Measurements from ENCODE around the gene DUS3L. TPM values are rescaled to one million over a fixed set of nuclear protein-coding genes. Genes with fewer than 3 reads are reported as not detected.

Gene DUS3L
- total RNA-seq, 1 experiment from 2014 or later: 77.6 TPM

DNA sequence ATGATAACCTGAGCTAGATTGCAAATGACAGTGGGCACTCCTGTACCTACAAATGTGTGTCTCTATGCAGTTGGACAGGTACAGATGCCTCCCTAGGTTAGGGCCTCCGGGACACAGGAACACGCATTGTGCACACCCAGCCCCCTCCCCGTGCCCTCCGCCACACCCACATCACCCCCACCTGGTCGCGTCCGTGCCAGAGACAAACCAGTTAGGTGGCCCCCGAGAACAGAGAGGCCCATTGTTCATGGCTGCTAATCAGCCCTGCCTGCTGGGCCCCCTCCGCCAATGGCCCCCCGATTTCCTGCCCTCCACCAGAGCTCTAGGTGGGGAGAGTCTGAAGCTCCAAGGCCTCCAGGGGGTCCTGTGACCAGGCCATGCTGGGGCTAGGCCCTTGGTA, 27.6 kb upstream of the DUS3L start:
- TF ChIP-seq, protein P1, sequence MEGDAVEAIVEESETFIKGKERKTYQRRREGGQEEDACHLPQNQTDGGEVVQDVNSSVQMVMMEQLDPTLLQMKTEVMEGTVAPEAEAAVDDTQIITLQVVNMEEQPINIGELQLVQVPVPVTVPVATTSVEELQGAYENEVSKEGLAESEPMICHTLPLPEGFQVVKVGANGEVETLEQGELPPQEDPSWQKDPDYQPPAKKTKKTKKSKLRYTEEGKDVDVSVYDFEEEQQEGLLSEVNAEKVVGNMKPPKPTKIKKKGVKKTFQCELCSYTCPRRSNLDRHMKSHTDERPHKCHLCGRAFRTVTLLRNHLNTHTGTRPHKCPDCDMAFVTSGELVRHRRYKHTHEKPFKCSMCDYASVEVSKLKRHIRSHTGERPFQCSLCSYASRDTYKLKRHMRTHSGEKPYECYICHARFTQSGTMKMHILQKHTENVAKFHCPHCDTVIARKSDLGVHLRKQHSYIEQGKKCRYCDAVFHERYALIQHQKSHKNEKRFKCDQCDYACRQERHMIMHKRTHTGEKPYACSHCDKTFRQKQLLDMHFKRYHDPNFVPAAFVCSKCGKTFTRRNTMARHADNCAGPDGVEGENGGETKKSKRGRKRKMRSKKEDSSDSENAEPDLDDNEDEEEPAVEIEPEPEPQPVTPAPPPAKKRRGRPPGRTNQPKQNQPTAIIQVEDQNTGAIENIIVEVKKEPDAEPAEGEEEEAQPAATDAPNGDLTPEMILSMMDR (IDR thresholded peaks at IDR 0.05; ENCODE audit: unreplicated experiment): no peak
- Mint-ChIP-seq H3K27me3 (ENCODE audit: insufficient read depth, unreplicated experiment) (peaks cover 47% of the 10 kb centered on the region), H3K36me3 (ENCODE audit: insufficient read depth, unreplicated experiment) (no peaks in the 10 kb centered on the region), H3K9me3 (ENCODE audit: unreplicated experiment) (no peaks in the 10 kb centered on the region), H3K27ac (ENCODE audit: low read depth, unreplicated experiment) (no peak overlapping the region), H3K4me1 (ENCODE audit: insufficient read depth, unreplicated experiment) (peaks cover 12% of the 10 kb centered on the region), H3K4me3 (ENCODE audit: unreplicated experiment) (no peak overlapping the region)
- no peak for DNase-seq (ENCODE audit: unreplicated experiment)
- POLR2A ChIA-PET: no interaction called here
- no TSS peak for BruUV-seq (replicated peaks)
- CTCF ChIA-PET: no interaction called here
- intact Hi-C loops (cut with micrococcal nuclease): no loop called here

DNA sequence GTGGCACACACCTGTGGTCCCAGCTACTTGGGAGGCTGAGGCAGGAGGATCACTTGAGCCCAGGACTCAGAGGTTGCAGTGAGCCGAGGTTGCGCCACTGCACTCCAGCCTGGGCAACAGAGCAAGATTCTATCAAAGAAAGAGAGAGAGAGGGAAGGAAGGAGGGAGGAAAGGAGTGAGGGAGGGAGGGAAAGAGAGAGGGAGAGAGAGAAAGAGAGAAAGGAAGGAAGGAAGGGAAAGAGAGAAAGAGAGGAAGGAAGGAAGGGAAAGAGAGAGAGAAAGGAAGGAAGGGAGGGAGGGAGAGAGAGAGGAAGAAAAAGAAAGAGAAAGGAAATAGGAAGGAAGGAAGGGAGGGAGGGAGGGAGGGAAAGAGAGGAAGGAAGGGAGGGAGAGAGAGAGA, 26.3 kb upstream of the DUS3L start:
- H3K4me3 Mint-ChIP-seq (ENCODE audit: unreplicated experiment): no peak overlapping the region
- POLR2A ChIA-PET: no interaction called here
- no peaks in the 10 kb centered on the region for H3K36me3 Mint-ChIP-seq (ENCODE audit: insufficient read depth, unreplicated experiment)
- peaks cover 47% of the 10 kb centered on the region for H3K27me3 Mint-ChIP-seq (ENCODE audit: insufficient read depth, unreplicated experiment)
- CTCF ChIA-PET: no interaction called here
- DNase-seq (ENCODE audit: unreplicated experiment): no peak
- TF ChIP-seq, protein P1 (IDR thresholded peaks at IDR 0.05; ENCODE audit: unreplicated experiment): no peak
- H3K27ac Mint-ChIP-seq (ENCODE audit: low read depth, unreplicated experiment): no peak overlapping the region
- peaks cover 8% of the 10 kb centered on the region for H3K4me1 Mint-ChIP-seq (ENCODE audit: insufficient read depth, unreplicated experiment)
- intact Hi-C loops (cut with micrococcal nuclease): no loop called here
- no TSS peak for BruUV-seq (replicated peaks)
- H3K9me3 Mint-ChIP-seq (ENCODE audit: unreplicated experiment): no peaks in the 10 kb centered on the region

DNA sequence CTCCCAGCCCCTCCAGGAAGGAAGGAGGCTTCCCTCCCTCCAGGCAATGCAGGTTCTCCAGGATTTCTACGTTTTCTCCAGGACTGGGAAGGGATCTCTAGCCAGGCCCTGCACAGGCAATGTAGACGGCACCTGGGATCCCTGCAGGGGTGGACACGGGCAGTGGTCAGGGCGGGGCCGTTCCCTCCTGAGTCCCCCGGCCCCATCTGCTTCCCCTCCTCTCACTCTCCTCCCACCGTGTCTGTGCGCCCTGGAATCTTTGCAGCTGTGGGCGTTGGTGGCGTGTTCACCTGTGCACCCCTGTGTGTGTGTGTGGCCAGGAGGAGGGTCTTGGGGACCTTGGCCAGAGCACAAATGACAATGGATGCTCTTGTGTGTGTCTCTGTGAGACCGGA, 23.9 kb upstream of the DUS3L start:
- POLR2A ChIA-PET: no interaction called here

DNA sequence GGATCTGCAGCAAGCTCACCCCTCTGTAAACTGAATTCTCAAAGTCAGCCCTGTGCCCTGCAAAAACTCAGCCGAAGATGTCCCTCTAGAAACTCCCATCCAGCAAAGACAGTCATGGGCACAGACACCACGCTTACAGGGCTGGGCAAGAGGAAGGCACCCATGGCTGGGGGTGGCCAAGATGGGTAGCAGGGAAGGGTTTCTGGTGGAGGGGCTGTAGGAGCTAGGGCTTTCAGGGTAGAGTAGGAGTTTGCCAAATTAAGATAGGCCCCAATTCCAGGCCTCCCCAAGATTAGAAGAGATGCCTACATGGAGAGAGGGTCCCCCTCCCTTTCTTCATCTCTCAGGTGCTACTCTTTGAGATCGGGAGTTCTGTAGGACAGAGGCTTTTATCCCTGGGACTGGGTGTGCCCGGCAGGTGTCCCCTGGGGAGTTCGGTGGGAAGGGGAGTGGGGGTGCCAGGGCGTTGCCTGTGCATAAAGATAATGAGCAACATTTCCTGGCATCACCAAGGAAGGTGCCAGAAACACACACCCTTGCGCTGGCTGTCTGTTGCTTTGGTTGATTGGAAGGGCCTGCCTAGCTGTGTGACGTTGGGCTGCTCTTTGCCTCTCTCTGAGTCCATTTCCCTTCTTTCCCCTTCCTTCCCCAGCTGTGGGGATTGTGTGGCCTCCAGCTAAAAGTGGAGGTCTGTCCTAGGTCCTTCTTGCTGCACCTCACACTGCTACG, 23.3 kb upstream of the DUS3L start:
- H3K27ac Mint-ChIP-seq (ENCODE audit: low read depth, unreplicated experiment): no peak overlapping the region
- no peaks in the 10 kb centered on the region for H3K36me3 Mint-ChIP-seq (ENCODE audit: insufficient read depth, unreplicated experiment)
- no peak for DNase-seq (ENCODE audit: unreplicated experiment)
- no peaks in the 10 kb centered on the region for H3K9me3 Mint-ChIP-seq (ENCODE audit: unreplicated experiment)
- intact Hi-C loops (cut with micrococcal nuclease): no loop called here
- no peak overlapping the region for H3K4me3 Mint-ChIP-seq (ENCODE audit: unreplicated experiment)
- H3K27me3 Mint-ChIP-seq (ENCODE audit: insufficient read depth, unreplicated experiment): peaks cover 39% of the 10 kb centered on the region
- CTCF ChIA-PET: interaction anchor here (1.5 kb wide), 1 partner anchor 10 kb away, joined by 3 read pairs; the partner anchor contains the start of gene NRTN
- no TSS peak for BruUV-seq (replicated peaks)
- POLR2A ChIA-PET: no interaction called here
- TF ChIP-seq, protein P1 (IDR thresholded peaks at IDR 0.05; ENCODE audit: unreplicated experiment): no peak
- H3K4me1 Mint-ChIP-seq (ENCODE audit: insufficient read depth, unreplicated experiment): peaks cover 8% of the 10 kb centered on the region

More for the DNA sequence above, 23.9 kb upstream of the DUS3L start:
- CTCF ChIA-PET: interaction anchor here (1.5 kb wide), 1 partner anchor 10 kb away, joined by 3 read pairs; the partner anchor contains the start of gene NRTN
- no peak overlapping the region for H3K27ac Mint-ChIP-seq (ENCODE audit: low read depth, unreplicated experiment)
- no peak overlapping the region for H3K4me3 Mint-ChIP-seq (ENCODE audit: unreplicated experiment)
- peaks cover 8% of the 10 kb centered on the region for H3K4me1 Mint-ChIP-seq (ENCODE audit: insufficient read depth, unreplicated experiment)
- no peak for DNase-seq (ENCODE audit: unreplicated experiment)
- intact Hi-C loops (cut with micrococcal nuclease): no loop called here
- no TSS peak for BruUV-seq (replicated peaks)
- TF ChIP-seq, protein P1 (IDR thresholded peaks at IDR 0.05; ENCODE audit: unreplicated experiment): no peak
- H3K9me3 Mint-ChIP-seq (ENCODE audit: unreplicated experiment): no peaks in the 10 kb centered on the region
- no peaks in the 10 kb centered on the region for H3K36me3 Mint-ChIP-seq (ENCODE audit: insufficient read depth, unreplicated experiment)
- H3K27me3 Mint-ChIP-seq (ENCODE audit: insufficient read depth, unreplicated experiment): peaks cover 39% of the 10 kb centered on the region
